Measurements from ENCODE around the gene MKLN1.

The MKLN1 gene

GRCh38 chr7:131521651-131522163, 194.0 kb downstream of the MKLN1 start:
- no peak for TF ChIP-seq CTCF (IDR thresholded peaks at IDR 0.05; ENCODE audit: unreplicated experiment in 3 of 3)
- H3K9me3 Mint-ChIP-seq, result no peaks in the 10 kb centered on the region
- peak overlapping the region in 2 of 3 experiments; percentile 15 to 46 for H3K4me3 Mint-ChIP-seq
- H3K27ac Mint-ChIP-seq, result peak overlapping the region in 2 of 3 experiments; percentile 46 to 52
- H3K4me1 Mint-ChIP-seq, result no peaks in the 10 kb centered on the region
- no peaks in the 10 kb centered on the region for H3K36me3 Mint-ChIP-seq (ENCODE audit: low read depth)
- H3K27me3 Mint-ChIP-seq (ENCODE audit: low read depth), result no peaks in the 10 kb centered on the region

- H3K9me3 Mint-ChIP-seq, result no peaks in the 10 kb centered on the region
- peak overlapping the region in 1 of 3 experiments; percentile 51 for H3K4me3 Mint-ChIP-seq
- no peaks in the 10 kb centered on the region for H3K27me3 Mint-ChIP-seq (ENCODE audit: low read depth)
- H3K36me3 Mint-ChIP-seq (ENCODE audit: low read depth), result no peaks in the 10 kb centered on the region
- H3K27ac Mint-ChIP-seq, result peak overlapping the region in 1 of 3 experiments; percentile 34
- H3K4me1 Mint-ChIP-seq, result no peaks in the 10 kb centered on the region
- TF ChIP-seq CTCF (IDR thresholded peaks at IDR 0.05; ENCODE audit: unreplicated experiment in 3 of 3), result no peak
Measured at GRCh38 chr7:131522325-131522930, 194.8 kb downstream of the MKLN1 start.

- Mint-ChIP-seq H3K36me3 (ENCODE audit: low read depth) (no peaks in the 10 kb centered on the region), H3K4me1 (peaks cover 8% of the 10 kb centered on the region), H3K9me3 (no peaks in the 10 kb centered on the region), H3K4me3 (peak overlapping the region in 2 of 3 experiments; percentile 24 to 28), H3K27me3 (ENCODE audit: low read depth) (no peaks in the 10 kb centered on the region), H3K27ac (peak overlapping the region in 1 of 3 experiments; percentile 63)
- no peak for TF ChIP-seq CTCF (IDR thresholded peaks at IDR 0.05; ENCODE audit: unreplicated experiment in 3 of 3)
Measured at GRCh38 chr7:131524115-131524514, 196.4 kb downstream of the MKLN1 start.

GRCh38 chr7:131524703-131525102, 197.0 kb downstream of the MKLN1 start:
- peak overlapping the region in 1 of 3 experiments; percentile 55 for H3K27ac Mint-ChIP-seq

GRCh38 chr7:131525820-131526219, 198.1 kb downstream of the MKLN1 start:
- no peak for TF ChIP-seq CTCF (IDR thresholded peaks at IDR 0.05; ENCODE audit: unreplicated experiment in 3 of 3)
- Mint-ChIP-seq H3K4me3 (peak overlapping the region in 2 of 3 experiments; percentile 18 to 29), H3K9me3 (no peaks in the 10 kb centered on the region), H3K4me1 (peaks cover 11% of the 10 kb centered on the region), H3K27me3 (ENCODE audit: low read depth) (no peaks in the 10 kb centered on the region), H3K36me3 (ENCODE audit: low read depth) (no peaks in the 10 kb centered on the region), H3K27ac (peak overlapping the region in 2 of 3 experiments; percentile 15 to 21)

More at GRCh38 chr7:131524703-131525102, 197.0 kb downstream of the MKLN1 start:
- Mint-ChIP-seq H3K36me3 (ENCODE audit: low read depth) (no peaks in the 10 kb centered on the region), H3K27me3 (ENCODE audit: low read depth) (no peaks in the 10 kb centered on the region), H3K4me3 (no peak overlapping the region), H3K4me1 (peaks cover 11% of the 10 kb centered on the region), H3K9me3 (no peaks in the 10 kb centered on the region)
- no peak for TF ChIP-seq CTCF (IDR thresholded peaks at IDR 0.05; ENCODE audit: unreplicated experiment in 3 of 3)

- no peak for TF ChIP-seq CTCF (IDR thresholded peaks at IDR 0.05; ENCODE audit: unreplicated experiment in 3 of 3)
- H3K9me3 Mint-ChIP-seq, result no peaks in the 10 kb centered on the region
- H3K4me3 Mint-ChIP-seq, result peak overlapping the region in 1 of 3 experiments; percentile 45
- peaks cover 11% of the 10 kb centered on the region for H3K4me1 Mint-ChIP-seq
- H3K36me3 Mint-ChIP-seq (ENCODE audit: low read depth), result no peaks in the 10 kb centered on the region
- no peak overlapping the region for H3K27ac Mint-ChIP-seq
- no peaks in the 10 kb centered on the region for H3K27me3 Mint-ChIP-seq (ENCODE audit: low read depth)
Measured at GRCh38 chr7:131527456-131527855, 199.8 kb downstream of the MKLN1 start.
